DOHH2 (cell line): ENCODE data around the gene ELOVL2.

ENCODE experiments used
- H3F3A ChIP-seq: fragments of 200-600 bp; sonication (generic), shearing (Covaris generic); 2 replicates; pipeline ENCODE4 v1.6.0; 2016; ENCODE audit warnings: antibody characterized with exemption, mild to moderate bottlenecking; ENCODE audit not compliant: control insufficient read depth, insufficient read depth
- H3K27ac ChIP-seq: fragments of 200-600 bp; sonication (generic); 2 replicates; pipeline ENCODE4 v1.5.1; 2014; ENCODE audit warnings: low read depth, mild to moderate bottlenecking, low read length, moderate library complexity
- H3K27me3 ChIP-seq: fragments of 200-600 bp; sonication (generic); 2 replicates; pipeline ENCODE4 v1.6.1; 2014; ENCODE audit warnings: mild to moderate bottlenecking, low read length, mixed read lengths; ENCODE audit not compliant: control insufficient read depth
- H3K36me3 ChIP-seq: fragments of 200-600 bp; sonication (generic); 2 replicates; pipeline ENCODE4 v1.6.1; 2014; ENCODE audit warnings: mild to moderate bottlenecking, low read length, moderate library complexity, mixed read lengths; ENCODE audit not compliant: control insufficient read depth
- H3K4me1 ChIP-seq: fragments of 200-600 bp; sonication (generic); 2 replicates; pipeline ENCODE4 v1.6.1; 2014; ENCODE audit warnings: mild to moderate bottlenecking, low read length, mixed read lengths; ENCODE audit not compliant: control insufficient read depth
- H3K4me2 ChIP-seq: fragments of 200-600 bp; sonication (generic); 2 replicates; pipeline ENCODE4 v1.6.0; 2014; ENCODE audit warnings: mild to moderate bottlenecking, low read length, moderate library complexity
- H3K4me3 ChIP-seq: fragments of 200-600 bp; sonication (generic); 2 replicates; pipeline ENCODE4 v1.5.1; 2014; ENCODE audit warnings: mild to moderate bottlenecking, low read length, mixed read lengths
- H3K79me2 ChIP-seq: fragments of 200-600 bp; sonication (generic); 2 replicates; pipeline ENCODE4 v1.6.1; 2014; ENCODE audit warnings: mild to moderate bottlenecking, low read length, mixed read lengths; ENCODE audit not compliant: control insufficient read depth
- H3K9me2 ChIP-seq: fragments of 200-600 bp; sonication (generic); replicated peaks from 2 replicates; pipeline ENCODE4 v1.6.1; 2014; ENCODE audit warnings: mild to moderate bottlenecking, low read length, mixed read lengths; ENCODE audit not compliant: control insufficient read depth
- H3K9me3 ChIP-seq: fragments of 200-600 bp; sonication (generic); 2 replicates; pipeline ENCODE4 v1.6.1; 2014; ENCODE audit warnings: antibody characterized with exemption, low read length, mixed read lengths; ENCODE audit not compliant: control insufficient read depth, insufficient read depth
- H4K20me1 ChIP-seq: fragments of 200-600 bp; sonication (generic); 2 replicates; pipeline ENCODE4 v1.6.0; 2014; ENCODE audit warnings: low read depth, mild to moderate bottlenecking, antibody characterized with exemption, low read length, moderate library complexity; ENCODE audit not compliant: control insufficient read depth, insufficient read depth
- EZH2phosphoT487 ChIP-seq: fragments of 200-600 bp; sonication (generic); IDR thresholded peaks from 2 replicates; pipeline ENCODE4 v1.6.1; 2017; ENCODE audit warnings: borderline replicate concordance, mild to moderate bottlenecking, antibody characterized with exemption, low read length, moderate library complexity, mixed read lengths
- TF ChIP-seq, protein P1 (sequence below): fragments of 200-600 bp; sonication (generic); IDR thresholded peaks from one replicate; pipeline ENCODE4 v1.5.1; 2014; ENCODE audit warnings: antibody characterized with exemption, mild to moderate bottlenecking, low read depth, low read length; ENCODE audit not compliant: poor library complexity, severe bottlenecking

The ELOVL2 gene

DNA sequence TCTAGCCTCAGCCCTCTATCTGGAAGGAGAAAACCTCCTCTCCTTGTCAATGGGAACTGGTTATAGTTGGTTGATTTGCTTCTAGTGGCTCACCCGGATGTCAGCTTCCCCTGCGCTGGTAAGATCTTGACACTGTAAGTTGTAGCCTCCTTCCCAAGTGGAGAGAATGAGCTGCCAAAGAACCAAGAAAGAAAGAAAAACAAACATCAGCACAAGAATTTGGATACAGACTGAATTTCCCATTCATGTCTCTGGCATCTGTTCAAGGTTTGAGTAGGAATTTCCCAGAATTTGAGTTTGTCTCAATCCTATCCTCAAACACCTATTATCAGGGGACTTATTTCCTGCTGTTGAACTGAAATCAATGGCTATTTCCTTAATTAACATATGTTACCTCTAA is 44.1 kb downstream of the ELOVL2 start:
- H3K4me1 ChIP-seq = no peaks in the 10 kb centered on the region
- no peak overlapping the region for H3K4me2 ChIP-seq
- peaks cover 7% of the 10 kb centered on the region; the same call in 1 of the 2 replicates for H3K27me3 ChIP-seq
- H3K36me3 ChIP-seq = no peaks in the 10 kb centered on the region
- no peak overlapping the region for H3K4me3 ChIP-seq
- no peaks in the 10 kb centered on the region for H3F3A ChIP-seq
- H3K9me3 ChIP-seq = no peaks in the 10 kb centered on the region
- H3K27ac ChIP-seq = no peak overlapping the region
- no peaks in the 10 kb centered on the region for H3K79me2 ChIP-seq
- no peaks in the 10 kb centered on the region for H4K20me1 ChIP-seq
- no peaks in the 10 kb centered on the region for H3K9me2 ChIP-seq
- no peak for TF ChIP-seq EZH2phosphoT487
- TF ChIP-seq, protein P1, sequence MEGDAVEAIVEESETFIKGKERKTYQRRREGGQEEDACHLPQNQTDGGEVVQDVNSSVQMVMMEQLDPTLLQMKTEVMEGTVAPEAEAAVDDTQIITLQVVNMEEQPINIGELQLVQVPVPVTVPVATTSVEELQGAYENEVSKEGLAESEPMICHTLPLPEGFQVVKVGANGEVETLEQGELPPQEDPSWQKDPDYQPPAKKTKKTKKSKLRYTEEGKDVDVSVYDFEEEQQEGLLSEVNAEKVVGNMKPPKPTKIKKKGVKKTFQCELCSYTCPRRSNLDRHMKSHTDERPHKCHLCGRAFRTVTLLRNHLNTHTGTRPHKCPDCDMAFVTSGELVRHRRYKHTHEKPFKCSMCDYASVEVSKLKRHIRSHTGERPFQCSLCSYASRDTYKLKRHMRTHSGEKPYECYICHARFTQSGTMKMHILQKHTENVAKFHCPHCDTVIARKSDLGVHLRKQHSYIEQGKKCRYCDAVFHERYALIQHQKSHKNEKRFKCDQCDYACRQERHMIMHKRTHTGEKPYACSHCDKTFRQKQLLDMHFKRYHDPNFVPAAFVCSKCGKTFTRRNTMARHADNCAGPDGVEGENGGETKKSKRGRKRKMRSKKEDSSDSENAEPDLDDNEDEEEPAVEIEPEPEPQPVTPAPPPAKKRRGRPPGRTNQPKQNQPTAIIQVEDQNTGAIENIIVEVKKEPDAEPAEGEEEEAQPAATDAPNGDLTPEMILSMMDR = no peak

DNA sequence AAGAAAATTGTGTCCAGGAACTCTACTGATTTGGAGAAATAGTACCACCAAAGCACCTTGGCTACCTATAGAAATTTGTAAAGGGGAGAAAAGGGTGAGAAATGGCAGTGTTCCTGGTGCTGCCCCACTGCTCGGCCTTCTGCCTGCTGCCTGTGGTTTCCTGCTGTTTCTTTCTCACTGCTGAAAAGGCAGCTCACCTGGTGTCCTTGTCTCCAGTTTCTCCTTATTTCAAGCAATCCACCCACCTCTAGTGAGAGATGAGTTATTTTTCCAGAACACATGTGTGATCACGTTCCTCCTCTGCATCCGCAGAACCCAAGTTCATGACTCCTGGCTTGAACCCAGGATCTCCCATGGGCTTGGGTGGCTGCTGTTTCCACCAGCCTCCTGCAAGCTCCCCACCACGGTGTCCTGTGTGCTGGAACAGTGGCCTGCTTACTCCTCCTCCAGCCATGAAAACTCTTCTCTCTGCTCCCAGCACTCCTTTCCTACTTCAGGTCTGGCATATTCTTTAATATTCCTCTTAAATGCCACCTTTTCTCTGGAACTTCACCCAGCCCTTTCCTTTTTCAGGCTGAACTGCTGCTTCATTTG is 48.9 kb downstream of the ELOVL2 start:
- Histone ChIP-seq H3K4me2 (no peak overlapping the region), H3K4me1 (no peaks in the 10 kb centered on the region), H3K9me3 (no peaks in the 10 kb centered on the region), H3K4me3 (no peak overlapping the region), H3K36me3 (no peaks in the 10 kb centered on the region), H3F3A (no peaks in the 10 kb centered on the region), H3K9me2 (no peaks in the 10 kb centered on the region), H4K20me1 (no peaks in the 10 kb centered on the region), H3K27me3 (peaks cover 7% of the 10 kb centered on the region; the same call in 1 of the 2 replicates), H3K27ac (no peak overlapping the region), H3K79me2 (no peaks in the 10 kb centered on the region)
- TF ChIP-seq, protein P1 = no peak
- TF ChIP-seq EZH2phosphoT487 = no peak

DNA sequence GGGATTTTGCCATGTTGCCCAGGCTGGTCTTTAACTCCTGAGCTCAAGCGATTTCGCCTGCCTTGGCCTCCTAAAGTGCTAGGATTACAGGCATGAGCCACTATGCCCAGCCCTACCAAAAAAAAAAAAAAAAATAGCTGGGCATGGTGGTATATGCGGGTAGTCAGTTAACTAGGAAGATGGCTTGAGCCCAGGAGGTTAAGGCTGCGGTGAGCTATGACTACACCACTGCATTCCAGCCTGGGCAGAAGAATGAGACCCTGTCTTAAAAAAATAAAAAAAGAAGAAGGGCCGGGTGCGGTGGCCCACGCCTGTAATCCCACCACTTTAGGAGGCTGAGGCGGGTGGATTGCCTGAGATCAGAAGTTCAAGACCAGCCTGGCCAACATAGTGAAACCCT is 50.2 kb downstream of the ELOVL2 start:
- no peaks in the 10 kb centered on the region for H3K9me3 ChIP-seq

More for the DNA sequence above, 50.2 kb downstream of the ELOVL2 start:
- H3K9me2 ChIP-seq = no peaks in the 10 kb centered on the region
- no peaks in the 10 kb centered on the region for H3K36me3 ChIP-seq
- no peak overlapping the region for H3K4me2 ChIP-seq
- peaks cover 7% of the 10 kb centered on the region; the same call in 1 of the 2 replicates for H3K27me3 ChIP-seq
- H3K27ac ChIP-seq = no peak overlapping the region
- H3K4me3 ChIP-seq = no peak overlapping the region
- no peaks in the 10 kb centered on the region for H3F3A ChIP-seq
- H3K79me2 ChIP-seq = no peaks in the 10 kb centered on the region
- no peaks in the 10 kb centered on the region for H4K20me1 ChIP-seq
- no peak for TF ChIP-seq EZH2phosphoT487
- TF ChIP-seq, protein P1 = no peak
- no peaks in the 10 kb centered on the region for H3K4me1 ChIP-seq
